HG03442 (cell line): ENCODE data around the gene SIRT7.

Experiments
- ATAC-seq: cut with Tn5 transposase; IDR thresholded peaks from one replicate; pipeline ENCODE4 v1.9.1; 2021; ENCODE audit warnings: mild to moderate bottlenecking, moderate library complexity; ENCODE audit not compliant: unreplicated experiment

Gene SIRT7, protein sequence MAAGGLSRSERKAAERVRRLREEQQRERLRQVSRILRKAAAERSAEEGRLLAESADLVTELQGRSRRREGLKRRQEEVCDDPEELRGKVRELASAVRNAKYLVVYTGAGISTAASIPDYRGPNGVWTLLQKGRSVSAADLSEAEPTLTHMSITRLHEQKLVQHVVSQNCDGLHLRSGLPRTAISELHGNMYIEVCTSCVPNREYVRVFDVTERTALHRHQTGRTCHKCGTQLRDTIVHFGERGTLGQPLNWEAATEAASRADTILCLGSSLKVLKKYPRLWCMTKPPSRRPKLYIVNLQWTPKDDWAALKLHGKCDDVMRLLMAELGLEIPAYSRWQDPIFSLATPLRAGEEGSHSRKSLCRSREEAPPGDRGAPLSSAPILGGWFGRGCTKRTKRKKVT

DNA sequence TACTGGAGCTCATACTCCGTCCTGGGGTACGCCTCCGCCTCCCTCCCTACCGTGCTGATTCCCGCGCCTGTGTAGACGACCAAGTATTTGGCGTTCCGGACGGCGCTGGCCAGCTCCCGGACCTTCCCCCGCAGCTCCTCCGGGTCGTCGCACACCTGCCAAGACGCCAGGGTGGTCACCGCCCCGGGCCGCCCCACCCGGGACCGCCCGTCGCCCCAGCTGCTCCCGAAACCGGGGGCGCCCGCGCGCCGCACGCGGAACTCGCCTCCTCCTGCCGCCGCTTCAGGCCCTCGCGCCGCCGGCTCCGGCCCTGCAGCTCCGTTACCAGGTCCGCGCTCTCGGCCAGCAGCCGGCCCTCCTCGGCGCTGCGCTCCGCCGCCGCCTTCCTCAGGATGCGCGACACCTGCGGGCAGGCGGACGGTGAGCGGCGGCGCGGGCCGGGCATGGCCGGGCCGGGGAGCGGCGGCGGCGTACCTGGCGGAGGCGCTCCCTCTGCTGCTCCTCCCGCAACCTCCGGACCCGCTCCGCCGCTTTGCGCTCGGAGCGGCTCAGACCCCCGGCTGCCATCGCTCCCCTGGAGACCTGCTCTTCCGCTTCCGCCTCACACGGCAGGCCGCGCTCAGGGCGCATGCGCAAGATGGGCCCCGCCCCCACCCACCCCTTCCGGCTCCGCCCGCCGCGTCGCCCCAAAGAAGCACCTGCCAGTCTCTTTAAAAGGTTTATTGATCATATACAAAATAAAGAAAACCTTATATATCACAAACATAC is at the start of gene SIRT7:
SIRT7 (minus strand) TSS at position 612 of the 768 bp plus-strand sequence; CDS start at position 567, 45 bp downstream.
- ATAC-seq: peak; percentile 62

DNA sequence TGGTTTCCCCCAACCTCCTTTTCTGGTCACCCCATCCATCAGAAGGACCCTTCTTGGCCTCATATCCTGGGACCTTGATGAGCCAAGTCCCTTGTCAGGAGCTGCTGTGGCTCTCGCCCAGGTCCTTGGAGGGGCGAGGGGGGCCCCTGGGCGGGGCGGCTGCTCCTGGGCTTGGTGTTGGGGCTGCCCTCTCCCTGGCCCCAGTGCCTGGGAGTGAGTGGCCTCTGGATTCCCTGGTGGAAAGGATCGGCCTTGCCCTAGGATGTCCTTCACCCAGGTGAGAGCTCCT is 49.2 kb upstream of the SIRT7 start:
- ATAC-seq: no peak

DNA sequence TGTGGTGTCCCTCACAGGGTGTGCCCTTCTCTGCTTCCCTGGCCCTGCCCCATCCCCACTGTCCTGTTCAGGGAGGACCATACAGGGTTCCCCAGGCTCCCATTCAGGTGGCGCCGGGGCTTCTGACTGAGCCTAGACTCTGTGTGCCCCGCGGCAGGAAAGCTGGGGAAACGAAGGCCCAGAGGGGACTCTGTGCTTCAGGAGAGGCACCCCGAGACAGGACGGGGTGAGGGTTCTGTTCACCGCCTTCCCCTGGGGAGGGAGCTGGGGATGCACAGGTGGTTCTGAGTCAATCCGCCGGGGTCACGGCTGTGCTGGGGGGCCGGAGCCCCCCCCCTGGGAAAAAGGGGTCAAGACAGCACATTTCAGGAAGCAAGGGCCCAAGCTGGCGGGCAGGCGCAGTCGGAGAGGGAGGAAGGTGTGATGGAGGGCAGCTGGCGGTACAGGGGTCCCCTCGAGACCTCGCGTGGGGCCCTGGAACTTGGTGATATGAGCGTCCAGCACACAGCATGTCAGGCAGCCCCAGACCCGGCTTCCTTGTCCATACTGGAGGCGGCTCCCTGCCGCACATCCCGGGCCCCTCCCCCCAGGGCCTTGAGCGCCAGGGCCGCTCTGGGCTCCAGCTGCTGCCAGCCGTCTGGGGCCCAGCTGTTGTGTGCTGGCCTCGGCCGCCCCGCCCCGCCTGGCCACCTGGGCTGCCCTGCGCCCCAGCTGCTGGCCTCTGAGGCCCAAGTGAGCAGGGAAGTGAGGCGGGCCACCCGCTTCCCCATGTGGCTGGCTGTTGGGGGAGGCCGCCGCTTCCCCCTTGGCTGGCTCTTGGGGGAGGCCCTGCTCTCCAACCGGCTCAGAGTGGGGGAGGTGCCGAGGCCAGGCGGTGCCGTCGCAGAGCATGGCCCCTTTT is 48.6 kb upstream of the SIRT7 start:
- ATAC-seq: no peak

DNA sequence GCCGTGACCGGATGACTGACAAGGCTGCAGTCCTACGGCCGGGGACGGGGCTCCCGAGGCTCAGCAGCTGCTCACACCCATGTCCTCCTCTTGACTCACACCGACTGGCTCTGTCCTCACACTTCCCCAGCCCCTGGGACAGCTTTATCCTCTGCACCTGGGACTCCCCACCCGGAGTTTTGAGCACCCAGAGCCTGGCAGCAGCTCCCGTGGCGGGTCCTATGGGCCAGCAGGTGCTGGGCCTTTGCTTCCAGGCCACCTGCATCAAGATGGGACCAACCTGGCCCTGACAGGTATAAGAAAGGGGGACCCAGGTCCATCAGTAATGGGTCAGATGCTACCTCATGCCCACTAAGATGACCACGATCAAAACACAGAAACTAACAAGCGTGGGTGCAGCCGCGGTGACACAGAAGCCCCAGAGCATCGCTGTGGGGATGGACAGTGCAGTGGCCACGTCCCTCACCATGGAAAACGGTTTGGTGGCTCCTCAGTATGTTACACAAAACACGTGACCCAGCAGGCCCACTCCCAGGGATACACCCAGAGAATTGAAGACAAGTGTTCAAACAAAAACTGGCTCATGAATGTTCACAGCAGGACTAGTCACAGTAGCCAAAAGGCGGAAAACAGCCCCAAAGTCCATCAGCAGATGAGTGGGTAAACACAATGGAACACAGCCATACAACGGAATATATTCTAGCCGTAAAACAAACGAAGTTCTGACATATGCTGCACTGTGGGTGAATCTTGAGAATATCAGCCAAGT is 46.3 kb upstream of the SIRT7 start:
- no peak for ATAC-seq

DNA sequence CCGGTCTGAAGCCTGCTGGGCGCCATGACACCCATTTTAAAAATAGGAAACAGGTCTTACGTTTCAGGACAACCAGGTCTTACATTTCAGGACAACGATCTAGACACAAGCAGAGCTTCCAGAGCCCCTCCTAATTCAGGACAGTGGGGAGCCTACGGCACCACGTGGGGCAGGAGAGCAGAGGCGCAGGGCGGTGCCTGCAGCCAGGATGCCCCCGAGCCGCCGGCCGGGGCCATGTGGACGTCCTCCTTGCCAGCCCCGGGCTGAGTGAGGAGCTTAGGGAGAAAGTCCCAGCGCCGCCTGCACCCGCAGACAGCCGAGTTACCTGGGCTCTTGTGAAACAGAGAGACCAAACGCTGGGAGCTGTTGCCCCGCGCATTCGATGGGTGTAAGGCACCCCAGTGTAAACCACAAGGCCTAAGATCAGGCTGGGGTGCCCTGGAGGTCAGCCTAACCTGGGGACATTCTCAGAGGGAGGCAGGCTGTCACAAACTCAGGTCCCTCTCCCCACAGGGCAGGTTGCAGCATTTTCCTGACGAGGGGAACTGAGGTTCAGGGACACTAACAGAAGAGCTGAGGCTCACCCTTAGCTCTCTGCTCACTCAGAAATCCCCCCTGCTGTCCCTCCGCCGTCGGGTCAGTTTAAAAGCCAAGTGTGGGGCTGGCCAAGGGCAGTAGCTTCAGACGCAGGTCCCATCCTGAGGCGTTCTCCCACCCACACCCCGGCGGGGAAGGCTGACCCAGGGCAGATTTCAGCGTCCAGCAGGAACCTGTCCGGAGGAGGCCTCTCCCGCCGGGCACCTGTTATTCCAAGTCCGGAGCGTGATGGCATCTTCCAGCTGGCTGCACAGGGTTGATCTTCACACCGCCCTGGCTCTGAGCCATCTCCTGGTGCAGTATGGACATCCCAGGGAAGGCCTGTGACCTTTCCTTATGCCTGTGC is 44.8 kb upstream of the SIRT7 start:
- ATAC-seq: no peak

DNA sequence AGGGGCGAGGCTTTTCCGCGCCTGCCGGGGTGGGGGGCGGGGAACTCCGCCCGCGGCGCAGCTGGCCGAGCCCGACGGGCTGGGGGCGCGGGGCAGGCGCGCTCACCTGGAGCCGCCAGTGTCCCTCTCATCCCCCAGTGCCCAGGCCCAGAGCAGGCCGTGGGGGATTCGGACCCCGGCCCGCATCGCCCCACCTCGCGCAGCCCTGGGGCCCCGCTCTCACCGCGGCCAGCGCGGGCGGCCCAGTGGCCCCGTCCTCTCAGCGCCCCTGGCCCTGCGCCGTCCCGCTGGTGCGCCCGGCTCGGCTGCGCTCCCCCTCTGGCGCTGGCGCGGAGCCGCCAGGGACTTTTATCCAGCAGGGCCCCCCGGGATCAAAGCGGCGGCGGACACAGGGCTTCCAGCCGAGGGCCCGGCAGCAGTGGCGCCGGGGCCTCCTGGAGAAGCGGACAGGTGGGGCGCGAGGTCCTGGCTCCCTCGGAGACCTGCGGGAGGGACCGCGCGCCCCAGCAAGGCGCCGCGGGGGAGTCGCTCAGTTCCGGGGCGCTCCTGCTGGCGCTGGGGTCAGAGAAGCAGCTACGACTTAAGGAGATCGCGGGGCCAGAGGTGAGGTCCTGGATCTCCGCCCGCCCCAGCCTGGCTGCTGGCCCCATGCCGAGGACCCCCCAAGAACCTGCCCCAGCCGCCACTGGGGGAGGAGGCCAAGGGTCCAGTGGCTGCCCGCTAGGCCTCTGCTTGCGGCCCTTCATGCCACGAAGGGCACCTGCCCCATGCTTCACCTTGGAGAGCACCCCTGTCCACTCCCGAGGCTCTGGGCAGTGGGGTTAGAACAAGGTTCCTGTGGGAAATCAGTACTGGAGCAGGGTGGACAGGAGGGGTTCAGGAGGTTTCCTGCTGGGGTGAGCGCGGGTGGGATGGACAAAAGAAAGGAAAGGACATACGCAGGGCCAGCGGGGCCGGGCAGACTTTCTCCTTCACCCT is 43.8 kb upstream of the SIRT7 start:
- ATAC-seq: no peak

DNA sequence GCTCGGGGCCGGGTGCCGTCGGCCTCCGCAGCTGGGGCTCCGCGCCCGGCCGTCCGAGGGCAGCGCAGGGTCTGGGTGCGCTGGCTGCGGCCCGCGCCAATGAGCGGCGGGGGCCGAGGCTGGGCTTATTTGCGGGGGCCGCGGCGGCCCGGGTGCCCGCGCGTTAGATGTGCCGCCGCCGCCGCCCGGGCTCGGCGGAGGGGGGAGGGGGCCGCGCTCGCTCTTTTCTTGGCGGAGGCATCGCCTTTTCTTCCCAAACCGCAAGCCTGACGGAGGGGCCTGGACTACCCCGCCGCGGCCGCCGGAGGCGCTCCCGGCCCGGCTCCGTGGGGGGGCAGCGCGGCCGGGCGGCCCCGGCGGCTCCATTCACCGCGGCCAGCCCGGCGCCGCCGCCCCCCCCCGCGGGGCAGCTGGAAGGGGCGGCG is 43.1 kb upstream of the SIRT7 start, which contains the start of gene NOTUM:
NOTUM (minus strand) TSS at position 101 of the 425 bp plus-strand sequence. CDS start 278 bp downstream, outside the sequence.
- no peak for ATAC-seq

DNA sequence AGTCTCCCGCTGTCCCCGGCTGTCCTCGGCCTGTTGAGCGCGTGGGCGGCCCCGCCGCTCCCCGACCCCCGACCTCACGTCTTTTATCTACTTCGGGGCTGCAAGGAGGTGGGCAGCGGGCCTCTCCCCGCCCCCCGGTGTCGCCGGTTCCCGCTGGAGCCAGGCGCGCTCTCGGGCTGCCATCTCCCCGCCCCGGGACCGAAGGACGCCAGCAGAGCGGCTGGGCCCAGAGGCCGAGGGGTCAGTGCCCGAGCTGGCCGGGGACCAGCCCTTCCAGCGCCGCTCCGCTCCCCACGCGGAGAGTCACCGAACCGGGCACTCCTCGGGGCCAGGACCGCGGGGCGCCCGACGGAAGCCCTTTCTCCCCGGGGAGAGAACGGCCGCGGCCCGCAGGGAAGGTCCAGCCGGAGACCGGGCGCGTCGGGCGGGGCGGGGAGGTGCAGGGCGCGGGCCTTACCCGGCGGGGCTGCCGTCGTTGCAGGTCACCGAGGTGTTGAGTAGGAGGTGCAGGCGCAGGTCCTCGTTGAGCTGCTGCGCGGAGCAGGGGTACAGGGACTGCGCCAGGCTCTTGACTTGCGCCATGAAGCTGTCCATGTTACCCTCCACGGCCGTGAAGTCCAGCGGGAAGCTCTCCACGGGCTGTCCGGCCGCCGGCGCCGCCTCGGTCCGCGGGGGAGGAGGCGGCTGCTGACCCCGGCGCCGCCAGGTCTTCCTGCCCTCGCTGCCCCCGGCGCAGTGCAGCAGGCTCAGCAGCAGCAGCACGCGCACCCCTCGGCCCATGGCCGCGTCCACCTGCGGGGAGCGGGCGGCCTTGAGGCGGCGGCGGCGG is 42.4 kb upstream of the SIRT7 start:
- ATAC-seq: peak; percentile 8

DNA sequence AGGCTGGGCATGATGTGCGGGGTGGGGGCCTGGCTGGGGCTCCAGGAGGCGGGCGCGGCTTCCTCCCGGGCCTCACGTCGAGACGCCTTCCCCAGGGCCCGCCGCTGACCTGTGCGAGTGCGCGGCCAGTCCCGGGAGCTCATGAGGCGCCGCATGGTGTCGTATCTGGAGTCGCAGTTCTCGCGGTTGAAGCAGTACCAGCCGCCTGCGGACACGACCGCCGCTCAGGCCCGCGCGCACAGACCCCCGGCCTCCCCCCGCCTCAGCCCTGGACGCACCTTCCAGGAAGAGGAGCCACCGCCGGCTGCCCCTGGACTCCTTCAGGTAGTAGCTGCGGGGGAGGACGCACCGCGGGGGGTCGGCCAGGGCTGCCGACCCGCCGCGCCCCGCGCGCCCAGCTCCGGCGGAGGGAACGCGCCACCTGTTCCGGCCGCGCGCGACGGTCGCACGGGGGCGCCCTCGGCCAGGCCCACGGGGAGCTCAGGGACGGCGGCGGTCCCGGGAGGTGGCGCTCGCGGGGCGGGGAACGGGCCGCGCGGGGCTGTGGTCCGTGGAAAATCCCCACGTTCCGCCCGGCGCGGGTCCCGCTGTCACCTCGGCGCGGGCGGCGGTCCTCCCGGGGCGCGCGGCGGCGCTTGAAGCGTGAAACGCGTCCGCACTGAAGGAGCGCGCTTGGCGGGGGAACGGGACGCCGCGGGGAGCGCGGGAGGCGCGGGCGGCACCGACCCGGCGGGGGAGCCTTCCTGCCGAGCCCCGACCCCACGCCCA is 41.6 kb upstream of the SIRT7 start:
- ATAC-seq: peak; percentile 64

DNA sequence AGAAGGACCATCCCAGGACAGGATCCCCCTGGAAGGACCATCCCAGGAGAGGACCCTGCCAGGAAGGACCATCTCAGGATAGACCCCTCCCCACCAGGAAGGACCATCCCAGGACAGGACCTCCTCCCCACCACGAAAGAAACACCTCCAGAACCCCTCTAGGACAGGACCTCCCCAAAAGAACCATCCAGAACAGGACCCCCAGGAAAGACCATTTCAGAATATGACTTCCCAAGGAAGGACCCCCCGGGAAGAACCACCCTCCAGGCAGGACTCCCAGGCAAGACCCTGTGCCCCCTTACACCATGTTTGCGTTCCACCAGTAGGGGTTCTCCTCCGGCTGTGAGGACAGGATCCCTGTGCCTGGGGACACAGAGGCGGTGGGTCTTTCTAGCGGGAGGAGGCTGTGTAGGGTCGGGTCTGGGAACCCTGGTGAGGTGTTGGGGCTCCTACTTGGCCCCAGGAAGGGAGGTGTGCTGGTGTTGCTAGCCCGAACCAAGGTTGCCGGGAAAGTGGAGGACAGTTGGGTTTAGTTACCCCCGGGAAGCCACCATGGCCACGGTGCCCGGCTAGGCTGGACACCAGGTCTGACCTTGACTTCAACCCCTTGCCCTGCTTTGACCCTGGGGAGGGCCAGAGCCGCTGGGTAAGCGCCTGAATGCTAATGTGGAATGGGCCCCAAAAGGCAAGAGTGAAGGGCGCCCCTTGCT is 40.8 kb upstream of the SIRT7 start:
- ATAC-seq: no peak

DNA sequence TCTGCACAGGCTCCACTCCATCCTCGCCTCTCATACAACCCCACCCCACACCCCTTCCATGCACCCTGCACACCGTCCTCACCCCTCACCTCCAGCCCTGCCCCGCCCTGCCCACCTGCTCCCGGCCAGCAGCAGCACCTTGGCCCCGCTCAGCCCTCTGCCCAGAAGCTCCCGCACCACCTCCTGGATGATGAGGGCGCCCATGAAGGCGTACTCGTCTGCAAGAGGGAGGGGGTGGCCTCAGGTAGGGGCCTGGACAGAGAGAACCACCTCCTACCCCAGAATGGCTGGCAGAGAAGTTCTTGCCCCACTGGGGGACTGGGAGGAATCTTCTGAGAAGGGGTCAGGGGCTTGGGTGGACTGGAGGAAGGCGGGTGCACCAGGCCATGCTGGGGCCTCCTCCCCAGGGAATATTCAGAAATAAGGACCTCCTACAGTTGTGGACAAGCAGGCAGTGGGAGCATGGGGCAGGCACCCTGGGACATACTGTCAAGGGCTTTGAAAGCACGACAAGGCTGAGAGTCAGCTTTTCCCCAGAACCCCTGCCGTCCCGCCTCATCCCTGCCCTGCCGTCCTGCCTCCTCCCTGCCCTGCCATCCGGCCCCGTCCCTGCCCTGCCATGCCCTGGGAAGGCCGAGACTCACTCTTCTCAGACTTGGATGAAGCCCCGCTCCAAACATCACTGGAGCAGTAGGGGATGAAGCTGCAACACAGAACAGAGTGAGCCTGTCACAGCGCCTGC is 39.9 kb upstream of the SIRT7 start:
- no peak for ATAC-seq

DNA sequence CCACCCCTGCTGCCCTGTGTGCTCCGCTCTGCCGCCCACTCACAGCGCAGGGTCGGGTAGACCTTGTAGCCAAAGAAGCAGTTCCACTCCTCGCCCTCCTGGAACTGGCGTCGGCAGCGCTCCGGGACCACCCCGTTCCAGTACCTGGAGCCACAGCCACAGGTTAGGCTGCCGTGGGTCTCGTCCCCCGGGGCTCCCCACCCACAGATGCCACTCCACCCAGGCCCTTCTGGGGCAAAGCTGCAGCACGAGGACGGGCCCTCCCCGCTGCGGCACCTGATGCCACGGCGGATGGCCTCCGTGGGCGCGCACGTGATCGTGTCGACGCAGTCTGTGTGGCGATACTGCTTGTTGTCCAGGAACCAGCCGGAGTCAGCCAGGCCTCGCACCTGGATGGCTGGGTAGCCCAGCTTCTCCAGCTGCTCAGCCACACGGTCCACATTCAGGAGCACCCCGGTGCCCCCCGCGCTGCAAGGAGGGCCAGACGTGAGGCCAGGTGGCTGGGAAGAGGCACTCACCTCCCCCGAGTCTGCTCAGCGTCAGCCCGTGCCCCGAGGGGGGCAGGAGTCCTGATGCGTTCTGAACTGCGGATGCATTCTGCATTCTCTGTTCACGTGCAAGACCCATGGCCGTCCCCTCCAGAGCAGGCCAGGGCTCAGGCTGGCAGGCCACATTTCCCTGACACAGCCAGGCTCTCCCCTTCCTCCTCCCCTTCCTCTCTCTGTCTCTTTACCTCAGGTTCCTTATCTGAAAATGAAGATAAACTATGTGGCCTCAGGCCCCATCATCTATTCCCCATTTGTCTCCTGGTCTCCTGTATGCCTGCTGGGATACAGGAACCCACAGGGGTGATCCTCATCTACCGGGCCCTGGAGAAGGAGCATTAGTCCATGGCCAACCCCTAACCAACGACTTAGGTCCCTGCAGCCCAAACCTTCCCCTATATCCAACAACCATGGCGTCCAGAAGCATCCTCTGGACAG is 38.9 kb upstream of the SIRT7 start:
- no peak for ATAC-seq

DNA sequence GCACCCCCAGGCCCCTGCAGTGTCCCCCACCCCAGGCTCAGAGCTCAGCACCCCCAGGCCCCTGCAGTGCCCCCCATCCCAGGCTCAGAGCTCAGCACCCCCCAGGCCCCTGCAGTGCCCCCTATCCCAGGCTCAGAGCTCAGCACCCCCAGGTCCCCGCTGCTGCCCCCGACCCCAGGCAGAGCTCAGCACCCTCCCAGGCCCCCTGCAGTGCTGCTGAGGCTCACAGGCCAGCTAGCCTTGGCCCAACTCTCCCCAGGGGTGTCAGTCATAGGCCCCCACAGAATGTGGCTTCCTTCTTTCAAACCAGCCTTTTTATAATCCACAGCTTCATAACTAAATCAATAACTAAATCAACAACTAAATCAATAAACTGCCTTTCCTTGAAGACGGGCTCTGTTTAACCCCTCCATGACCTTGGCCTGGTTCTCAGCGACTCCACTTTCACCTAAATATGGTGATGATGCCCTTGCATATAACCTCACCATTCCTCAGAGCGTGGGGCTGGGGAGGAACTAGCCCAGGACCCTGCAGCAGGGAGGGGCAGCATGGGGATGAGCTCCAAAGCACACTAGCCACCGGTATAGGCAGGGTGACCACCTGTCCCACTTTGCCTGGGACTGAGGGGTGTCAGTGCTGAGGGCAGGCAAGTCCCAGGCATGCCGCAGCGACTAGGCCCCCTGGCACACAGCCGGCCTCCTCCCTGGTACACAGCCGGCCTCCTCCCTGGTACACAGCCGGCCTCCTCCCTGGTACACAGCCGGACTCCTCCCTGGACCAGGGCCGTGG is 38.0 kb upstream of the SIRT7 start:
- ATAC-seq: no peak
